DOHH2 (cell line): Measurements from ENCODE around the gene ADAMTS3.

Experiments used
- EZH2phosphoT487 ChIP-seq: fragments of 200-600 bp; sonication (generic); IDR thresholded peaks from 2 replicates; pipeline ENCODE4 v1.6.1; 2017; ENCODE audit warnings: borderline replicate concordance, mild to moderate bottlenecking, antibody characterized with exemption, low read length, moderate library complexity, mixed read lengths
- TF ChIP-seq, protein P1 (sequence below): fragments of 200-600 bp; sonication (generic); IDR thresholded peaks from one replicate; pipeline ENCODE4 v1.5.1; 2014; ENCODE audit warnings: antibody characterized with exemption, mild to moderate bottlenecking, low read depth, low read length; ENCODE audit not compliant: poor library complexity, severe bottlenecking

DNA sequence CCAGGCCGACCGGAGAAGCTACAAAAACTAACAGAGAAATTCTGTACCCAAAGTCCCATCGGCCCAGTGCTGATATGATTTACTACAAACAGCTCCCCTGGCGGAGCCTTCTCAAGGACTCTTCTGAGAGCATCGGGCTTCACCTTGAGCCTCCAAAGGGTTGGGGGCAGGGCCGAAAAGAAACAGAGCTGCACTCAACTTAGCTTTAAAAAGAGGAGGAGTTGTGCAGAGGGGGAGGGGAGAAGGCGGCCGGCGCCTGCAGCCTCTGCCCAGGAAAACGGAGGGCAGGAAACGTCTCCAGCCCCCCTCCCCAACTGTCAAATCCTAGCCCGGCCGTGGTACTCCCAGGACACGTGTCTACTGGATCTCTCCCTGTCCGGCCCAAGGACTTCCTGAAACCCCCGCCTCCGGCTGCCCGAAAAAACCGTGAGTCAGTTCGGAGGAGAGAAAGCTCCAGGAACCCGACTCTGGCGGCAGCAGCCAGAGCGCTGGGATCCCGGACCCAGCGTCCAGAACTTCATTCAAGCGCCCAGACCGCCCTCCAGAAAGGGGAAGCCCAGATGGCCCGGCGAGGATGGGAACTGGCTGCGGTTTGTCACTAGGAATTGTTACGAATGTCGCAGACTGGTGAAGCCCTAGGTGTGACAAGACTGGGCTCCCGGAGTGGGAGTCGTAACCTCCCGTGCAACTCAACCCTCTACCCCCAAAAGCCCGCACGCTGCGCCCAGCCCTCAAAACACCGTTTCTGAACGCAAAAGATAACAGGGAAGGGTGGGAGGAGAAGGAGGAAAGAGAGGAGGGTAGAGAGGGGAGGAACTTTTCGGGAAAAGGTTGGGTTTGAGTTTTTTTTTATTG, 973 bp downstream of the ADAMTS3 start:
- TF ChIP-seq, protein P1, sequence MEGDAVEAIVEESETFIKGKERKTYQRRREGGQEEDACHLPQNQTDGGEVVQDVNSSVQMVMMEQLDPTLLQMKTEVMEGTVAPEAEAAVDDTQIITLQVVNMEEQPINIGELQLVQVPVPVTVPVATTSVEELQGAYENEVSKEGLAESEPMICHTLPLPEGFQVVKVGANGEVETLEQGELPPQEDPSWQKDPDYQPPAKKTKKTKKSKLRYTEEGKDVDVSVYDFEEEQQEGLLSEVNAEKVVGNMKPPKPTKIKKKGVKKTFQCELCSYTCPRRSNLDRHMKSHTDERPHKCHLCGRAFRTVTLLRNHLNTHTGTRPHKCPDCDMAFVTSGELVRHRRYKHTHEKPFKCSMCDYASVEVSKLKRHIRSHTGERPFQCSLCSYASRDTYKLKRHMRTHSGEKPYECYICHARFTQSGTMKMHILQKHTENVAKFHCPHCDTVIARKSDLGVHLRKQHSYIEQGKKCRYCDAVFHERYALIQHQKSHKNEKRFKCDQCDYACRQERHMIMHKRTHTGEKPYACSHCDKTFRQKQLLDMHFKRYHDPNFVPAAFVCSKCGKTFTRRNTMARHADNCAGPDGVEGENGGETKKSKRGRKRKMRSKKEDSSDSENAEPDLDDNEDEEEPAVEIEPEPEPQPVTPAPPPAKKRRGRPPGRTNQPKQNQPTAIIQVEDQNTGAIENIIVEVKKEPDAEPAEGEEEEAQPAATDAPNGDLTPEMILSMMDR = no peak
- TF ChIP-seq EZH2phosphoT487 = no peak
